HG03460 (cell line): ENCODE measurements around the gene RPL28.
"Not testable (repeated sequence)": the region's sequence is repeated elsewhere in the genome, so short reads cannot be mapped to it uniquely, and the experiment has no call there.

Experiments used
- ATAC-seq: cut with Tn5 transposase; IDR thresholded peaks from one replicate; pipeline ENCODE4 v1.9.1; 2021; ENCODE audit not compliant: unreplicated experiment

Gene RPL28

GRCh38 chr19:55447421-55448174 is 61.9 kb downstream of the RPL28 start:
- no peak for ATAC-seq

GRCh38 chr19:55448175-55448490 is 62.4 kb downstream of the RPL28 start:
- not testable (repeated sequence) for ATAC-seq

GRCh38 chr19:55449469-55449868 is 63.7 kb downstream of the RPL28 start:
- no peak for ATAC-seq

- ATAC-seq = no peak
Observed at GRCh38 chr19:55451163-55451964, 65.6 kb downstream of the RPL28 start.

GRCh38 chr19:55451965-55452748 is 66.4 kb downstream of the RPL28 start:
- ATAC-seq = no peak
